GM12878 (cell line): ENCODE results near the gene PTK7. TPM values are rescaled to one million over a fixed set of nuclear protein-coding genes. Genes with fewer than 3 reads are reported as not detected.

Experiments used
- BACH1 ChIP-seq: fragments of 450-650 bp; IDR thresholded peaks from 2 replicates; pipeline ENCODE4 v1.6.1; 2017; ENCODE audit warnings: mild to moderate bottlenecking, borderline replicate concordance
- BHLHE40 ChIP-seq, 2 experiments: fragments of 450-650 bp in 1 of 2; IDR thresholded peaks; 2 replicates each; pipeline ENCODE4 v1.6.1; 2011 to 2017; ENCODE audit warnings: low read depth in 2 of 2, borderline replicate concordance in 1 of 2, improper control_type of control experiment in 1 of 2, low read length in 1 of 2, mild to moderate bottlenecking in 1 of 2
- CTCF ChIP-seq, 3 experiments: IDR thresholded peaks in 2 of 3; conservative IDR thresholded peaks in 1 of 3; 2 replicates each; pipeline ENCODE4 v1.5.1; 2011; ENCODE audit warnings: low read depth in 3 of 3, low read length in 3 of 3, mild to moderate bottlenecking in 3 of 3, control low read depth in 2 of 3, moderate library complexity in 2 of 3, inconsistent platforms in 1 of 3, mixed read lengths in 1 of 3; ENCODE audit not compliant: control insufficient read depth in 2 of 3, insufficient read depth in 1 of 3; ENCODE audit errors: extremely low read depth in 1 of 3
- HDGF ChIP-seq: fragments of 450-650 bp; IDR thresholded peaks from 2 replicates; pipeline ENCODE4 v1.6.1; 2016; ENCODE audit warnings: antibody characterized with exemption
- KAT2A ChIP-seq: conservative IDR thresholded peaks from 2 replicates; pipeline ENCODE4 v1.6.1; 2011; ENCODE audit warnings: low read depth, low read length; ENCODE audit not compliant: control insufficient read depth
- KLF5 ChIP-seq: fragments of 450-650 bp; IDR thresholded peaks from 2 replicates; pipeline ENCODE4 v1.6.1; 2014; ENCODE audit warnings: mild to moderate bottlenecking; ENCODE audit not compliant: partially characterized antibody
- NR2C2 ChIP-seq: IDR thresholded peaks from 2 replicates; pipeline ENCODE4 v1.6.1; 2011; ENCODE audit warnings: borderline replicate concordance, low read depth; ENCODE audit not compliant: control insufficient read depth, insufficient read length
- PRDM15 ChIP-seq: fragments of 450-650 bp; formaldehyde crosslinking; IDR thresholded peaks from 2 replicates; pipeline ENCODE4 v1.4.0; 2020; ENCODE audit warnings: mild to moderate bottlenecking, moderate library complexity
- SP1 ChIP-seq: IDR thresholded peaks from one replicate; pipeline ENCODE4 v1.6.1; 2011; ENCODE audit warnings: low read depth, low read length
- TCF7 ChIP-seq: IDR thresholded peaks from 2 replicates; pipeline ENCODE4 v1.6.1; 2014; ENCODE audit warnings: antibody characterized with exemption, borderline replicate concordance
- ZBTB4 ChIP-seq: fragments of 450-650 bp; formaldehyde crosslinking; IDR thresholded peaks from 2 replicates; pipeline ENCODE4 v1.4.0; 2022; ENCODE audit warnings: mild to moderate bottlenecking, moderate library complexity
- ZNF217 ChIP-seq: fragments of 450-650 bp; IDR thresholded peaks from 2 replicates; pipeline ENCODE4 v1.6.1; 2017; ENCODE audit warnings: antibody characterized with exemption, mild to moderate bottlenecking
- polyA plus RNA-seq, 11 experiments: library from polyadenylated mRNA; depleted of rRNA in 4 of 11; unstranded in 6 of 11; stranded (reverse) in 5 of 11; fragments of >200 nt; fragmentation: Nextera tagmentation in 4 of 11; fragmentation: Illumina TruSeq in 1 of 11; extraction: Ambion mirVana in 4 of 11; extraction: Trizol in 1 of 11; gene quantifications; 1 replicate in 1 of 11; 2 replicates in 10 of 11; pipeline versions ENCODE4 v1.2.1 to v1.2.3, GENCODE V29; 2011 to 2016; ENCODE audit warnings: inconsistent platforms in 2 of 11, missing spikeins in 2 of 11, low read depth in 1 of 11
- total RNA-seq, 4 experiments: library from RNA; depleted of rRNA in 3 of 4; stranded (reverse); fragments of >200 nt in 3 of 4; fragmentation: Illumina TruSeq in 1 of 4; extraction: Trizol in 1 of 4; gene quantifications; 2 replicates each; pipeline versions ENCODE4 v1.2.1 to v1.2.3, GENCODE V29; 2013 to 2021
- TF ChIP-seq, protein P1 (sequence below): IDR thresholded peaks from 2 replicates; pipeline ENCODE4 v1.6.1; 2011; ENCODE audit warnings: low read depth, low read length, improper control_type of control experiment, borderline replicate concordance
- TF ChIP-seq, protein P2 (sequence below): fragments of 150-350 bp; IDR thresholded peaks from 2 replicates; pipeline ENCODE4 v1.6.1; 2016; ENCODE audit warnings: low read depth, low read length

PTK7 gene
- total and polyA plus RNA-seq, 10 of the 15 experiments (the other 5 are each of a cell fraction or from before 2014, with no cell fraction given) = 0.18 to 14.4 (median 3.3) TPM; not detected in 1

DNA sequence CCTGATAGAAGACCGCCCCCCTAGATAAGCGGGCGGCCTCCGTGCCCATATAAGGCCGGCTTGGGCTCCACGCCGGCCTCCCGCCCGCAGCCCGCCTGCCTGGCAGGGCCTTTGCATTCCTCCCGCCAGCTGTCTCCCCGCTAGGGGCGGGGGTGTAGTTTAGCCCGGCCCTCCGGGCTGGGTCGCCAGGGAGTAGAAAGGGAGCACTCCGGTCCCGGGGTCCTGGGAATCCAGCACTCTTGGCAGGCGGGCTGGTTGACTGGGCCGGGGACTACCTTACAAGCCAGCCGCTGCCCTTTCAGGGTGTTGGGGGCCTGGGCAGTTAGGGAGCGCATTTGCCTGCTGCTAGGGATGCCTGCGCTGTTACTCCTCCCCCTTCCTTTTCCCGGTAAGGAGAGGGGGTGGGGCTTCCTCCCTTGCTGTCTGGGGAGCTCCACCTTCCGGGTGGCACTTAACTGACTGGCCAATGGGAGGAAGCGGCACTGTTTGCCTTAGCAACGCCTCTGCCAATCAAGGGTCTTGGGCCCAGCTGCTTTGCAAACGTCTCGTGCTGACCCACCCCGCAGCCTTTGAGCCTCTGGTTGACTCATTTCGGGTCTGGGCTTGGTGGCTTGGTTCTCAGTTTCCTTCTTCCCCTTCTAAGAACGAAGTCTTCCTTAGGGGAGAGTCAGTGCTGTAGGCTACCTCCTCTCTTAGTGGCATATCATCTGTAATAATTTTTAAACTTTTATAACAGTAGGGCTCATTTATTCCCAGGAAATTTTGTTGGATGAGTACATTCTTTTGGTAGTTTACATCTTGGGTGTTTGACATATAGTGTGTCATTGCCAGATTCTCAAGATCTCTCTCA is 98.4 kb downstream of the PTK7 start (continued):
- TF ChIP-seq BHLHE40 (IDR thresholded peaks at IDR 0.05; ENCODE audit: borderline replicate concordance in 1 of 2, low read depth in 2 of 2, low read length in 1 of 2) (peak; percentile 100), HDGF (peak; percentile 97), PRDM15 (CRISPR knock-in tag) (no peak), TCF7 (no peak), KAT2A (no peak), KLF5 (no peak), SP1 (peak; percentile 94), ZBTB4 (CRISPR knock-in tag) (no peak), BACH1 (peak; percentile 11; the same call in 1 of the 2 replicates), CTCF (IDR thresholded peaks at IDR 0.05 in 2 of 3, conservative IDR thresholded peaks at IDR 0.05 in 1 of 3; ENCODE audit: control insufficient read depth in 2 of 3, extremely low read depth in 1 of 3, insufficient read depth in 1 of 3, low read depth in 3 of 3, low read length in 3 of 3) (0 out of 6 replicates have a peak, but pooled peaks of 1 of the 3 experiments have one; percentile 12), ZNF217 (no peak), NR2C2 (no peak)
- TF ChIP-seq, protein P1, sequence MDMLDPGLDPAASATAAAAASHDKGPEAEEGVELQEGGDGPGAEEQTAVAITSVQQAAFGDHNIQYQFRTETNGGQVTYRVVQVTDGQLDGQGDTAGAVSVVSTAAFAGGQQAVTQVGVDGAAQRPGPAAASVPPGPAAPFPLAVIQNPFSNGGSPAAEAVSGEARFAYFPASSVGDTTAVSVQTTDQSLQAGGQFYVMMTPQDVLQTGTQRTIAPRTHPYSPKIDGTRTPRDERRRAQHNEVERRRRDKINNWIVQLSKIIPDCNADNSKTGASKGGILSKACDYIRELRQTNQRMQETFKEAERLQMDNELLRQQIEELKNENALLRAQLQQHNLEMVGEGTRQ = no peak
- TF ChIP-seq, protein P2, sequence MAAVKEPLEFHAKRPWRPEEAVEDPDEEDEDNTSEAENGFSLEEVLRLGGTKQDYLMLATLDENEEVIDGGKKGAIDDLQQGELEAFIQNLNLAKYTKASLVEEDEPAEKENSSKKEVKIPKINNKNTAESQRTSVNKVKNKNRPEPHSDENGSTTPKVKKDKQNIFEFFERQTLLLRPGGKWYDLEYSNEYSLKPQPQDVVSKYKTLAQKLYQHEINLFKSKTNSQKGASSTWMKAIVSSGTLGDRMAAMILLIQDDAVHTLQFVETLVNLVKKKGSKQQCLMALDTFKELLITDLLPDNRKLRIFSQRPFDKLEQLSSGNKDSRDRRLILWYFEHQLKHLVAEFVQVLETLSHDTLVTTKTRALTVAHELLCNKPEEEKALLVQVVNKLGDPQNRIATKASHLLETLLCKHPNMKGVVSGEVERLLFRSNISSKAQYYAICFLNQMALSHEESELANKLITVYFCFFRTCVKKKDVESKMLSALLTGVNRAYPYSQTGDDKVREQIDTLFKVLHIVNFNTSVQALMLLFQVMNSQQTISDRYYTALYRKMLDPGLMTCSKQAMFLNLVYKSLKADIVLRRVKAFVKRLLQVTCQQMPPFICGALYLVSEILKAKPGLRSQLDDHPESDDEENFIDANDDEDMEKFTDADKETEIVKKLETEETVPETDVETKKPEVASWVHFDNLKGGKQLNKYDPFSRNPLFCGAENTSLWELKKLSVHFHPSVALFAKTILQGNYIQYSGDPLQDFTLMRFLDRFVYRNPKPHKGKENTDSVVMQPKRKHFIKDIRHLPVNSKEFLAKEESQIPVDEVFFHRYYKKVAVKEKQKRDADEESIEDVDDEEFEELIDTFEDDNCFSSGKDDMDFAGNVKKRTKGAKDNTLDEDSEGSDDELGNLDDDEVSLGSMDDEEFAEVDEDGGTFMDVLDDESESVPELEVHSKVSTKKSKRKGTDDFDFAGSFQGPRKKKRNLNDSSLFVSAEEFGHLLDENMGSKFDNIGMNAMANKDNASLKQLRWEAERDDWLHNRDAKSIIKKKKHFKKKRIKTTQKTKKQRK = no peak
